Activated naive CD8-positive, alpha-beta T cell (primary cell): ENCODE results near the gene CDC20B.

ENCODE experiments used
- H3K27ac Mint-ChIP-seq: one replicate; pipeline ENCODE4 v1.8.0; 2021; ENCODE audit warnings: mixed read lengths
- H3K27me3 Mint-ChIP-seq: one replicate; pipeline ENCODE4 v1.8.0; 2021; ENCODE audit warnings: mixed read lengths
- H3K36me3 Mint-ChIP-seq: one replicate; pipeline ENCODE4 v1.8.0; 2021; ENCODE audit warnings: mixed read lengths
- H3K4me1 Mint-ChIP-seq: one replicate; pipeline ENCODE4 v1.8.0; 2021; ENCODE audit warnings: low read depth, mixed read lengths
- H3K4me3 Mint-ChIP-seq: one replicate; pipeline ENCODE4 v1.8.0; 2021; ENCODE audit warnings: mild to moderate bottlenecking, mixed read lengths
- H3K9me3 Mint-ChIP-seq: one replicate; pipeline ENCODE4 v1.8.0; 2021; ENCODE audit warnings: low read depth, mixed read lengths

The CDC20B gene

DNA sequence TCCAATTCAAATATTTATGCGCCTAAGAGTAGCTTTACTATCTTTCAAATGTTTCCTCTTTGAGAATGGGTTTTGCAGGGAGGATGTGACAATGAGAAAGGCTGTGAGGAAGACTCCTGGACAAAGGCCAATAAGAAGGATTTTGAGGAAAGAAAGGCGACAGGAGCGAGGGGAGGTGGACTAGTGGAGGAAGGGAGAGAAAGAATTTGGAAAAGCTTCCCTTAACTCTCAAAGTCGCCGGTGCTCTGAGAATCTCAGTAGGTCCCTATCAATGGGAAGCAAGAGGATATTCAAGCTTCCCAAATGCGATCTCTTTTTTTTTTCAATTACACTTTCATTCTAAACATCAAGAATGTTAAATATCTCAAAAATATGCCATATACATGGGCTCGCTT is 2.8 kb upstream of the CDC20B start:
- Mint-ChIP-seq H3K4me3 (peak overlapping the region; percentile 74), H3K9me3 (no peaks in the 10 kb centered on the region), H3K27me3 (peaks cover 54% of the 10 kb centered on the region), H3K36me3 (no peaks in the 10 kb centered on the region), H3K4me1 (peaks cover 45% of the 10 kb centered on the region), H3K27ac (no peak overlapping the region)

DNA sequence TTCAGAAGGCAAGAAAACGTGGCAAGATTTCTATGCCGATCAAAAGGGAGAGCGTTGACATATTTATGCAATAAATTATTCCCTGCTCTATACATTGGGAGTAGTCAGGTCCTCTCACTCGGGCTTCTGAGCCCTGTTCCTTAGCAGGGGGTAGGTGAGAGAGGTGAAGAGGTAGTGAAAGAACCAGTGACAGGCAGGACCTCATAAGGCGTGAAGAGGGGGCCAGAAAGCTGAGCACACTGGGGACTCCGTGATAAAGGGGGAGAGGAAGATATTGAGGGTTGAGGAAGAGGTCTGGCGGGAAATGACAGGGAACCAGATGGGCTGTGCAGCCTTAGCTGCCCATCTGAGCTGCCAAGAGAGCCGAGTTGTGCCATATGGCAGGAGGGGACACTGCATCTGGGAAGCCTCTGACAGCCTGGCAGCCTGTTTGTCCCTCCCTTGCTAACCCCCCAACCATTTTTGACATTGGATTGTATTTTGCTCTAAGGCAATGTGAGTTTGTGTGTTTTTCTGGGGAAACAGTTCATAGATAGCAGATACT is 782 bp upstream of the CDC20B start:
- Mint-ChIP-seq H3K27ac (no peak overlapping the region), H3K4me3 (peak overlapping the region; percentile 84), H3K4me1 (peaks cover 45% of the 10 kb centered on the region), H3K27me3 (peaks cover 55% of the 10 kb centered on the region), H3K9me3 (no peaks in the 10 kb centered on the region), H3K36me3 (no peaks in the 10 kb centered on the region)

GRCh38 chr5:55172051-55172899 is 702 bp downstream of the CDC20B start:
- no peaks in the 10 kb centered on the region for H3K36me3 Mint-ChIP-seq
- H3K4me3 Mint-ChIP-seq, result peak overlapping the region; percentile 88
- H3K27me3 Mint-ChIP-seq, result peaks cover 49% of the 10 kb centered on the region
- no peaks in the 10 kb centered on the region for H3K9me3 Mint-ChIP-seq
- peaks cover 41% of the 10 kb centered on the region for H3K4me1 Mint-ChIP-seq
- H3K27ac Mint-ChIP-seq, result no peak overlapping the region

DNA sequence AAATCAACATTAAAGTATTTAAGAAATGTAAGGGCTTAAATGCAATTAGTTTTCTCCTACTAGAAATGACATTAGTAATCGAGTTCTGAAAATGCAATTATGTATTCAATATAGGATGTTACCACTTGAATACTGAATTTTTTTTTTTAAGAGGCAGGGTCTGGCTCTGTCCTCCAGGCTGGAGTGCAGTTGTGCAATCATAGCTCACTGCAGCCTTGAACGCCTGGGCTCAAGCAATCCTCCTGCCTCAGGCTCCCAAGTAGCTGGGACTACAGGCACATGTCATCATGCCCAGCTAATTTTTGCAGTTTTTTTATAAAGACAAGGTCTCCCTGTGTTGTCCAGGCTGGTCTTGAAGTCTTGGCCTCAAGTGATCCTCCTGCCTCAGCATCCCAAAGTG is 1.5 kb downstream of the CDC20B start:
- no peaks in the 10 kb centered on the region for H3K36me3 Mint-ChIP-seq
- no peak overlapping the region for H3K4me3 Mint-ChIP-seq
- H3K4me1 Mint-ChIP-seq, result peaks cover 33% of the 10 kb centered on the region
- H3K27ac Mint-ChIP-seq, result no peak overlapping the region
- no peaks in the 10 kb centered on the region for H3K9me3 Mint-ChIP-seq
- peaks cover 45% of the 10 kb centered on the region for H3K27me3 Mint-ChIP-seq

- H3K9me3 Mint-ChIP-seq, result no peaks in the 10 kb centered on the region
- H3K4me1 Mint-ChIP-seq, result no peaks in the 10 kb centered on the region
- H3K27me3 Mint-ChIP-seq, result peaks cover 22% of the 10 kb centered on the region
- H3K4me3 Mint-ChIP-seq, result no peak overlapping the region
- no peak overlapping the region for H3K27ac Mint-ChIP-seq
- no peaks in the 10 kb centered on the region for H3K36me3 Mint-ChIP-seq
These were observed 10.3 kb downstream of the CDC20B start for GRCh38 chr5:55162666-55163065.

GRCh38 chr5:55160493-55161209 is 12.3 kb downstream of the CDC20B start:
- Mint-ChIP-seq H3K27ac (no peak overlapping the region), H3K36me3 (no peaks in the 10 kb centered on the region), H3K4me1 (no peaks in the 10 kb centered on the region), H3K4me3 (no peak overlapping the region), H3K9me3 (no peaks in the 10 kb centered on the region), H3K27me3 (peaks cover 17% of the 10 kb centered on the region)

DNA sequence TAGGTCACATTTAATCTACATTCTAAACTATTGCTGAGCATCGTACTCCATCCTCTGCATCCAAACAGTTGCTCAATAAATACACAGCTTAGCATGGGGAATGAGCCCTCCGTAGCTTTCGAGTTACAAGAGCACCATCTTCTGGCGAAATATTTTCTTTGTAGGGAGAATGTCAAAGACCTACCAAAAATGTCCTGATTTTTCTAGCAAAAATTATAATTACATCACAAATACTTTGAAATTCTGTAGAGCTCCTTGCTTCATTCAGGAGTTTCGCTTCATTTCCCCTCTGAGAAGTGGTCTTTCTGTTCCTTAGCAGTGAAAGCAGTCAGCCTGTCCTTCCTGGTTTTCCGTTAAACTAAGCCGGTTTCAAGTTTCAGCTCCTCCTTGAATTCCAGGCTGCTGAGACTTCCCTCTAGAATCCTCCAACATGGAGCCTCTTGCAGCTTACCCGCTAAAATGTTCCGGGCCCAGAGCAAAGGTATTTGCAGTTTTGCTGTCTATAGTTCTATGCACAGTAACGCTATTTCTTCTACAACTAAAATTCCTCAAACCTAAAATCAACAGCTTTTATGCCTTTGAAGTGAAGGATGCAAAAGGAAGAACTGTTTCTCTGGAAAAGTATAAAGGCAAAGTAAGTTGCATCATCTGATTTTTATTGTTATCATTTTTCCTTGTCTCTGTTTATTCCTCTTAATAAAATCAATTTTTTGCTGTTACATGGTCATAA is 13.0 kb downstream of the CDC20B start, which contains the start of gene GPX8:
Gene GPX8 (plus strand): TSS at position 409 of the 730 bp plus-strand sequence. CDS start 22 bp downstream, at position 431.
- Mint-ChIP-seq H3K9me3 (no peaks in the 10 kb centered on the region), H3K27me3 (peaks cover 13% of the 10 kb centered on the region), H3K27ac (no peak within 1 kb of the TSS), H3K36me3 (no peaks in the 10 kb centered on the region), H3K4me3 (no peak within 1 kb of the TSS), H3K4me1 (no peaks in the 10 kb centered on the region)

DNA sequence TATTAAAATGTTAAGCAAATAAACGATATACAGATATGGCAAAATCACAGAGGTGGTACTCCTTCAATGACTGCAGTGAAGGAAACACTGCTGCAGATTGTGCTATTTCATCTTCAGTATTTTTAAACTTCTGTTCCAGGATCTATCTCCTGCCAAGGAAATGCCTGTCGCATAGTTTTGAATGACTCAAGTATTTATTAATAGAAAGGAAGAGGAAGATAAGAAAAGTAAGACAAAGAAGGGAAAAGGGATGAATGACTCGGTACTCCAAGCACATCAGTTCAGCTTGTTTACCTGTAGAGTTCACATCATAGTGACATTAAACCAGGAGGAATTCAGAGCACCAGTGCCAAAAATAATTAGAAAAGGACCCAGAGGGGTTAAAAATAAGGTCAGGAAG is 18.1 kb downstream of the CDC20B start:
- H3K4me3 Mint-ChIP-seq, result no peak overlapping the region
- peaks cover 7% of the 10 kb centered on the region for H3K27me3 Mint-ChIP-seq
- no peaks in the 10 kb centered on the region for H3K36me3 Mint-ChIP-seq
- H3K27ac Mint-ChIP-seq, result no peak overlapping the region
- H3K9me3 Mint-ChIP-seq, result no peaks in the 10 kb centered on the region
- H3K4me1 Mint-ChIP-seq, result no peaks in the 10 kb centered on the region

GRCh38 chr5:55151923-55152842 is 20.8 kb downstream of the CDC20B start:
- Mint-ChIP-seq H3K9me3 (no peaks in the 10 kb centered on the region), H3K27ac (no peak overlapping the region), H3K4me1 (no peaks in the 10 kb centered on the region), H3K36me3 (no peaks in the 10 kb centered on the region), H3K27me3 (peaks cover 8% of the 10 kb centered on the region), H3K4me3 (no peak overlapping the region)

GRCh38 chr5:55149308-55149795 is 23.6 kb downstream of the CDC20B start:
- peaks cover 9% of the 10 kb centered on the region for H3K27me3 Mint-ChIP-seq
- H3K4me3 Mint-ChIP-seq, result no peak overlapping the region
- peaks cover 7% of the 10 kb centered on the region for H3K4me1 Mint-ChIP-seq
- H3K27ac Mint-ChIP-seq, result no peak overlapping the region
- H3K9me3 Mint-ChIP-seq, result no peaks in the 10 kb centered on the region
- no peaks in the 10 kb centered on the region for H3K36me3 Mint-ChIP-seq

DNA sequence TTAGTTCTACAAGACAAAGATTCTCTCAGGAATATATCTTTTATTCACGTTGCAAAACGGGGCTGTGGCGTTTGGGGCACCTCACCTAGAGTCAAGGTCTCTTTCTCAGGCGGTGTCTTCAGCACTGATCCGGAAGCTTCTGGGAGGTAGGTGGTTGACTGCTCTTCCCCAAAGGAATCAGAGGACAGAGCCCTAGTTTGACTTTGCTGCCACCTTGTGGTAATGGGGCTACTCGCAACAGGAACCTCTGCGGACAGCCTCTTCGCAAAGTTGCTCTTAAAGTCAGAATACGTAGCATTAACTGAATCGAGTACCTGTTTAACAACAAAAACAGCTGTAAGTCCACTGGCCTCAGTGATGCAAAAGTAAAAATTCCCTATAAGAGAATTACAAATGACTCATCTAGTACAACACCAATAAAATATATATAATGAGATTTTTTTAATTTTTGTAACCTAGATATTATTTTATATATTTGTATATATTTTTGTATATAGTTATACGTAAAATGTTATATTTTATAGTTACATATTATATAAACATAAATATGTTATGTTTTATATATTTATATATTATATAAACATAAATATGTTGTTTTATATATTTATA is 26.3 kb downstream of the CDC20B start:
- no peaks in the 10 kb centered on the region for H3K36me3 Mint-ChIP-seq
- H3K4me3 Mint-ChIP-seq, result no peak overlapping the region
- H3K9me3 Mint-ChIP-seq, result no peaks in the 10 kb centered on the region
- peaks cover 17% of the 10 kb centered on the region for H3K4me1 Mint-ChIP-seq
- peaks cover 6% of the 10 kb centered on the region for H3K27me3 Mint-ChIP-seq
- no peak overlapping the region for H3K27ac Mint-ChIP-seq

DNA sequence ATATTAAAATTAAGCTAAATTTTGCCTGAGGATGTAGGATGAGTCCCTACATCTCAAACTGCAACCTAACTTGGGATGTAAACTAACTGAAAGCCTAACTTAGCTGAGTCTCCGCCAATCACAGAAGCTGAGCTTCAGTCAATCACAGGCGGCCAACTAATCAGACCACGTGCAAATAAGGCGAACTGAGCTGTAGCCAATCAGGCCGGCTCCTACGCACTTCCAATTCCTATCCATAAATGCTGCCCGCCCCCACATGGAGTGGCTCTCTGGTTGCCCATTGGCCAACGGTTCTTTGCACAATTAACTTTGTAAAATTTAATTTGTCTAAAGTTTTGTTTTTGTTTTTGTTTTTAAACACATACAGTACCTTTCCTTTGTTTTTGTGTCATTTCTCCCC is 26.9 kb downstream of the CDC20B start:
- H3K27ac Mint-ChIP-seq, result no peak overlapping the region
- H3K4me3 Mint-ChIP-seq, result no peak overlapping the region

GRCh38 chr5:55143624-55144023 is 29.4 kb downstream of the CDC20B start:
- Mint-ChIP-seq H3K27me3 (peaks cover 3% of the 10 kb centered on the region), H3K27ac (no peak overlapping the region), H3K36me3 (no peaks in the 10 kb centered on the region), H3K9me3 (no peaks in the 10 kb centered on the region), H3K4me1 (peaks cover 28% of the 10 kb centered on the region), H3K4me3 (no peak overlapping the region)

More for the DNA sequence above, 26.9 kb downstream of the CDC20B start:
- H3K27me3 Mint-ChIP-seq, result peaks cover 6% of the 10 kb centered on the region
- H3K36me3 Mint-ChIP-seq, result no peaks in the 10 kb centered on the region
- H3K9me3 Mint-ChIP-seq, result no peaks in the 10 kb centered on the region
- H3K4me1 Mint-ChIP-seq, result peaks cover 23% of the 10 kb centered on the region
